ENCODE measurements around the gene MYO9B.

MYO9B gene

DNA sequence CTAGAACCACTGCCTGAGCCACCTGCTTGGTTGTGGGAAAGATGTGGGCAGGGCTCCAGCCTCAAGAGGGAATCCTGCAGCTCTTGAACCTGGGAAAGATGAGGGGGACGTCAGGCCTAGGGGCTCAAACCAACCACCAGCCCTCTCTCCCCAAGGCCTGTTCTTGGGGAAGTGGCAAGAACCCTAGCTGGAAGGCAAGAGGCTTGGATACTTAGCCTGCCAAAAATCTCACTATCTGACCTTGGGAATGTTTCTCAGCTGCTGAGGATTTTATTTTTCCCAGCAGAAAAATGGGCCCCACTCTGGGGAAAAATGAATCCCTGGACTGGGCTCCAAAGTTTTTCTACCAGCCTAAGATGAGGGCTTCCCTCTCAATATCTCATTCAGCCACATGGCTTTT, 184.4 kb downstream of the MYO9B start:
- no peak overlapping the region for H3K9ac ChIP-seq (ENCODE audit: low read length)
- H3K79me2 ChIP-seq (ENCODE audit: insufficient read depth, low read length), result no peaks in the 10 kb centered on the region
- no peak overlapping the region for H2AFZ ChIP-seq (ENCODE audit: low read depth, low read length, severe bottlenecking)
- TF ChIP-seq EZH2phosphoT487 (conservative IDR thresholded peaks at IDR 0.05; ENCODE audit: low read length), result no peak
- TF ChIP-seq, protein P1, sequence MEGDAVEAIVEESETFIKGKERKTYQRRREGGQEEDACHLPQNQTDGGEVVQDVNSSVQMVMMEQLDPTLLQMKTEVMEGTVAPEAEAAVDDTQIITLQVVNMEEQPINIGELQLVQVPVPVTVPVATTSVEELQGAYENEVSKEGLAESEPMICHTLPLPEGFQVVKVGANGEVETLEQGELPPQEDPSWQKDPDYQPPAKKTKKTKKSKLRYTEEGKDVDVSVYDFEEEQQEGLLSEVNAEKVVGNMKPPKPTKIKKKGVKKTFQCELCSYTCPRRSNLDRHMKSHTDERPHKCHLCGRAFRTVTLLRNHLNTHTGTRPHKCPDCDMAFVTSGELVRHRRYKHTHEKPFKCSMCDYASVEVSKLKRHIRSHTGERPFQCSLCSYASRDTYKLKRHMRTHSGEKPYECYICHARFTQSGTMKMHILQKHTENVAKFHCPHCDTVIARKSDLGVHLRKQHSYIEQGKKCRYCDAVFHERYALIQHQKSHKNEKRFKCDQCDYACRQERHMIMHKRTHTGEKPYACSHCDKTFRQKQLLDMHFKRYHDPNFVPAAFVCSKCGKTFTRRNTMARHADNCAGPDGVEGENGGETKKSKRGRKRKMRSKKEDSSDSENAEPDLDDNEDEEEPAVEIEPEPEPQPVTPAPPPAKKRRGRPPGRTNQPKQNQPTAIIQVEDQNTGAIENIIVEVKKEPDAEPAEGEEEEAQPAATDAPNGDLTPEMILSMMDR (IDR thresholded peaks at IDR 0.05; ENCODE audit: insufficient read depth, low read length, poor library complexity, severe bottlenecking), result no peak
- H3K9me2 ChIP-seq (replicated peaks; ENCODE audit: insufficient read depth, low read length), result no peaks in the 10 kb centered on the region
- no peak overlapping the region for H3K27ac ChIP-seq (ENCODE audit: low read depth, low read length)
- no peaks in the 10 kb centered on the region for H4K20me1 ChIP-seq (ENCODE audit: low read depth, low read length)
- H3K36me3 ChIP-seq (ENCODE audit: low read length), result no peaks in the 10 kb centered on the region
- peaks cover 4% of the 10 kb centered on the region; the same call in 1 of the 2 replicates for H3F3A ChIP-seq (ENCODE audit: insufficient read depth)
- H3K4me2 ChIP-seq (ENCODE audit: low read depth, low read length, poor library complexity, severe bottlenecking), result no peak overlapping the region
- H3K4me3 ChIP-seq (ENCODE audit: insufficient read depth, low read length, poor library complexity, severe bottlenecking), result no peak overlapping the region
- no peaks in the 10 kb centered on the region for H3K9me3 ChIP-seq (ENCODE audit: insufficient read depth, low read length)
- no peaks in the 10 kb centered on the region for H3K27me3 ChIP-seq (ENCODE audit: low read length)

DNA sequence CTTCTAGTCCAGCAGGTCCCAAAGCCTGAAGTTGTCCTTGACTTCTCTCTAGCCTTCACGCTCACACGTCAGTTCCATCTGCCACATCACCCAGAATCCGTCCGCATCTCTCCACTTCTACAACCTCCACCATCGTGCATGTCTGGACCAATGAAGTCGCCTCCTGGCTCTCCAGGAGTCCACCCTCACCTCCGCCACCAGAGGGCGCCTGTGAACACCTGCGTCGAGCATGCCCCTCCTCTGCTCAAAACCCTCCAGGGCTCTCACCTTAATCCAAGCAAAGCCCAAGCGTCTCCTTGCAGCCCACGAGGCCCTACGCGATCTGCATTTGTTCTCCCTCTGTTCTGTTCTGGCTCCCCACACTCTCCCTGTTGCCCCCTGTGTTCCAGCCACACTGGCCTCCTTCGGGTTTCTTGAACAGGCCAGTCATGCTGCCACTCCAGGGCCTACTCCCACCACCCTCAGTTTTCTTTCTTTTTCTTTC, 185.3 kb downstream of the MYO9B start:
- H3K9me2 ChIP-seq (replicated peaks; ENCODE audit: insufficient read depth, low read length), result no peaks in the 10 kb centered on the region
- peaks cover 5% of the 10 kb centered on the region; the same call in 1 of the 2 replicates for H3F3A ChIP-seq (ENCODE audit: insufficient read depth)
- no peaks in the 10 kb centered on the region for H3K27me3 ChIP-seq (ENCODE audit: low read length)
- no peaks in the 10 kb centered on the region for H3K36me3 ChIP-seq (ENCODE audit: low read length)
- H3K9me3 ChIP-seq (ENCODE audit: insufficient read depth, low read length), result no peaks in the 10 kb centered on the region
- no peaks in the 10 kb centered on the region for H3K79me2 ChIP-seq (ENCODE audit: insufficient read depth, low read length)
- H3K4me2 ChIP-seq (ENCODE audit: low read depth, low read length, poor library complexity, severe bottlenecking), result peak overlapping the region; percentile 48
- peak overlapping the region; percentile 50; the same call in 1 of the 2 replicates for H3K9ac ChIP-seq (ENCODE audit: low read length)
- H4K20me1 ChIP-seq (ENCODE audit: low read depth, low read length), result no peaks in the 10 kb centered on the region
- H3K27ac ChIP-seq (ENCODE audit: low read depth, low read length), result peak overlapping the region; percentile 61
- no peak overlapping the region for H3K4me3 ChIP-seq (ENCODE audit: insufficient read depth, low read length, poor library complexity, severe bottlenecking)
- no peak for TF ChIP-seq EZH2phosphoT487 (conservative IDR thresholded peaks at IDR 0.05; ENCODE audit: low read length)
- TF ChIP-seq, protein P1 (IDR thresholded peaks at IDR 0.05; ENCODE audit: insufficient read depth, low read length, poor library complexity, severe bottlenecking), result peak; percentile 93
- H2AFZ ChIP-seq (ENCODE audit: low read depth, low read length, severe bottlenecking), result peak overlapping the region; percentile 87

DNA sequence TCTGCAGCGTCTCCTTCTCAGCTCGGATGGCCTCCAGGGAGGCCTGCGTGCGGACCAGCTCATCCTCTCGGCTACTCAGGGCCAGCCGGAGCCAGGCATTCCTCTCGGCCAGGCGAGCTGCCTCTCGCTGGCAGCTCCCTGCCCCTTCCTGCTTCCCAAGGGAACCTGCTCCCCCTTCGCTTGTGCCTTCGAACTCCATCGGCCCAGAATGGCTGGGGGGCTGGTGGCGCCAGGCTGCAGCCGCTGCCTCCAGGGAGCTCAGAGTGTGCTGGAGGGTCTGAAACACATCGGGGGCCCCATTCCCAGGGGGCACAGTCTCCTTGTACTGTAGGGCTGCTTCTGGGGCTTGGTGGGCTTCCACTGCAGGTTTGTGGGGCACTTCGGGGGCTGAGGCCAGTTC, 187.0 kb downstream of the MYO9B start:
- H3K4me2 ChIP-seq (ENCODE audit: low read depth, low read length, poor library complexity, severe bottlenecking), result no peak overlapping the region

More for the DNA sequence above, 187.0 kb downstream of the MYO9B start:
- TF ChIP-seq, protein P1 (IDR thresholded peaks at IDR 0.05; ENCODE audit: insufficient read depth, low read length, poor library complexity, severe bottlenecking), result no peak
- no peak for TF ChIP-seq EZH2phosphoT487 (conservative IDR thresholded peaks at IDR 0.05; ENCODE audit: low read length)
- H3K79me2 ChIP-seq (ENCODE audit: insufficient read depth, low read length), result peaks cover 1% of the 10 kb centered on the region; the same call in 1 of the 2 replicates
- H3K9me3 ChIP-seq (ENCODE audit: insufficient read depth, low read length), result no peaks in the 10 kb centered on the region
- H3K9me2 ChIP-seq (replicated peaks; ENCODE audit: insufficient read depth, low read length), result no peaks in the 10 kb centered on the region
- peaks cover 13% of the 10 kb centered on the region for H3F3A ChIP-seq (ENCODE audit: insufficient read depth)
- no peak overlapping the region for H3K9ac ChIP-seq (ENCODE audit: low read length)
- no peak overlapping the region for H2AFZ ChIP-seq (ENCODE audit: low read depth, low read length, severe bottlenecking)
- no peaks in the 10 kb centered on the region for H3K36me3 ChIP-seq (ENCODE audit: low read length)
- no peaks in the 10 kb centered on the region for H3K27me3 ChIP-seq (ENCODE audit: low read length)
- no peak overlapping the region for H3K4me3 ChIP-seq (ENCODE audit: insufficient read depth, low read length, poor library complexity, severe bottlenecking)
- no peaks in the 10 kb centered on the region for H4K20me1 ChIP-seq (ENCODE audit: low read depth, low read length)
- no peak overlapping the region for H3K27ac ChIP-seq (ENCODE audit: low read depth, low read length)
